Bronchial epithelial cell (primary cell): ENCODE results near the gene SCN8A. TPM values are rescaled to one million over a fixed set of nuclear protein-coding genes. Genes with fewer than 3 reads are reported as not detected.

Experiments used
- DNase-seq: peaks from one replicate; pipeline ENCODE4 v3.0.0-alpha.2; 2010; ENCODE audit warnings: low read depth
- FAIRE-seq: peaks from 2 replicates; lab custom pipeline; 2011; peaks lifted over from hg19 to GRCh38; lab: Jason Lieb, UNC
- H3K27me3 ChIP-seq: 2 replicates; pipeline ENCODE4 v1.5.1; 2011; ENCODE audit warnings: low read length; ENCODE audit not compliant: control insufficient read depth, insufficient read depth
- H3K36me3 ChIP-seq: 2 replicates; pipeline ENCODE4 v1.5.1; 2011; ENCODE audit warnings: low read length; ENCODE audit not compliant: control insufficient read depth, insufficient read depth
- H3K4me3 ChIP-seq: 2 replicates; pipeline ENCODE4 v1.5.1; 2011; ENCODE audit warnings: mild to moderate bottlenecking, low read depth, low read length, control low read depth
- CTCF ChIP-seq: IDR thresholded peaks from 2 replicates; pipeline ENCODE4 v1.5.1; 2011; ENCODE audit warnings: mild to moderate bottlenecking, moderate library complexity, low read length, control low read depth, inconsistent platforms; ENCODE audit not compliant: insufficient read depth, severe bottlenecking
- total RNA-seq: library from RNA; depleted of rRNA; stranded (reverse); fragments of >200 nt; gene quantifications from 2 replicates; pipeline ENCODE4 v1.2.1, GENCODE V29; 2014

SCN8A gene
- total RNA-seq, 1 donor from 2014 or later = under 0.01 TPM

DNA sequence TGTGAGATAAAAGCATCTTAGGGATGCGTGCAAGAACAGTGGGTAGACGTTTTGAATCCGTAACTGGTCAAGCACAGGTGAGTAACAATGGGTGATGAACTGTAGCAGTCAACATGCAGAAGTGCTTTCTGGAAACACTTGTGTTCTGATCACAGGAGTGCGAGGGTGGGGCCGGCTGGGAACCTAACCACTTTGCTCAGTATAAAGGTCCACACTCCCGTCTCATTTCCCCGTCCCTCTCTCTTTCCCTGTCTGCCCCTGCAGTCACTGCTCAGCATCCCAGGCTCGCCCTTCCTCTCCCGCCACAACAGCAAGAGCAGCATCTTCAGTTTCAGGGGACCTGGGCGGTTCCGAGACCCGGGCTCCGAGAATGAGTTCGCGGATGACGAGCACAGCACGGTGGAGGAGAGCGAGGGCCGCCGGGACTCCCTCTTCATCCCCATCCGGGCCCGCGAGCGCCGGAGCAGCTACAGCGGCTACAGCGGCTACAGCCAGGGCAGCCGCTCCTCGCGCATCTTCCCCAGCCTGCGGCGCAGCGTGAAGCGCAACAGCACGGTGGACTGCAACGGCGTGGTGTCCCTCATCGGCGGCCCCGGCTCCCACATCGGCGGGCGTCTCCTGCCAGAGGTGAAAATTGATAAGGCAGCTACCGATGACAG, 130.4 kb downstream of the SCN8A start:
- FAIRE-seq (no peak), DNase-seq (no peak)
- H3K27me3 ChIP-seq = no peaks in the 10 kb centered on the region
- TF ChIP-seq CTCF = no peak
- no peak overlapping the region for H3K4me3 ChIP-seq
- H3K36me3 ChIP-seq = no peaks in the 10 kb centered on the region

GRCh38 chr12:51722431-51722830, 131.4 kb downstream of the SCN8A start:
- DNase-seq (no peak), FAIRE-seq (no peak)
- Histone ChIP-seq H3K4me3 (no peak overlapping the region), H3K27me3 (no peaks in the 10 kb centered on the region), H3K36me3 (no peaks in the 10 kb centered on the region)
- no peak for TF ChIP-seq CTCF

DNA sequence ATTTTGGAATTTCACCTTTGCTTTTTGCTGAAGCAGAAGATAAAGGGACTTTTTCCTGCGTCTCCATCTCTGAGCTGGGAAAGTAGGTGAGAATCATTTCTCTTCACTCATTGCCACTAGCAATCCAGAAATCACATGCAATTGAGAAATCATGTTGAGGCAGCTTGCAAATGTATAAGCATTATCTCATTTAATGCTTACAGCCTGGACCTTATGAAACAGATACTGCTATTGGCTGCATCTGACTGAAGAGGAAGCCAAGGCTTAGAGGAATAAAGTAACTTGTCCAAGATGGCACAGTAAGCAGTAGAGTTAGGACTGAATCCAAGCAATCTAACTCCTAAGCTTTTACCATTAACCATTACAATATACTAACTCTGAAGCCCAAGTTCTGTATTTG, 135.1 kb downstream of the SCN8A start:
- DNase-seq (no peak), FAIRE-seq (no peak)
- no peaks in the 10 kb centered on the region for H3K27me3 ChIP-seq
- no peaks in the 10 kb centered on the region for H3K36me3 ChIP-seq
- no peak for TF ChIP-seq CTCF
- H3K4me3 ChIP-seq = no peak overlapping the region

GRCh38 chr12:51726931-51727330, 135.9 kb downstream of the SCN8A start:
- no peak for TF ChIP-seq CTCF
- no peaks in the 10 kb centered on the region for H3K27me3 ChIP-seq
- H3K4me3 ChIP-seq = no peak overlapping the region
- no peaks in the 10 kb centered on the region for H3K36me3 ChIP-seq
- DNase-seq = no peak
- no peak for FAIRE-seq

- TF ChIP-seq CTCF = no peak
- Histone ChIP-seq H3K27me3 (no peaks in the 10 kb centered on the region), H3K4me3 (no peak overlapping the region), H3K36me3 (no peaks in the 10 kb centered on the region)
- DNase-seq (no peak), FAIRE-seq (no peak)
These were observed 138.3 kb downstream of the SCN8A start for GRCh38 chr12:51729331-51729730.

DNA sequence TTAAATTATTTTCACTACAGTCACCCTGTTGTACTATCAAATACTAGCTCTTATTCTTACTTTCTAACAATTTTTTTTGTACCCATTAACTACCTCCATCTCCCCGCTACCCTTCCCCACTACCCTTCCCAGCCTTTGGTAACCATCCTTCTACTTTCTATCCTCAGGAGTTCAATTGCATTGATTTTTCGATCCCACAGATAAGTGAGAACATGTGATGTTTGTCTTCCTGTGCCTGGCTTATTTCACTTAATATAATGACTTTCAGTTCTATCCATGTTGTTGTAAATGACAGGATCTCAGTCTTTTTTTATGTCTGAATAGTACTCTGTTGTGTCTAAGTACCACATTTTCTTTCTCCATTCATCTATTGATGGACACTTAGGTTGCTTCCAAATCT, 139.7 kb downstream of the SCN8A start:
- FAIRE-seq (no peak), DNase-seq (no peak)
- Histone ChIP-seq H3K4me3 (no peak overlapping the region), H3K27me3 (no peaks in the 10 kb centered on the region), H3K36me3 (no peaks in the 10 kb centered on the region)
- TF ChIP-seq CTCF = no peak
